ENCODE results near the gene SBK1.
A peak's percentile ranks its signal among the peaks of the same experiment; 100 is the strongest.

SBK1 gene

DNA sequence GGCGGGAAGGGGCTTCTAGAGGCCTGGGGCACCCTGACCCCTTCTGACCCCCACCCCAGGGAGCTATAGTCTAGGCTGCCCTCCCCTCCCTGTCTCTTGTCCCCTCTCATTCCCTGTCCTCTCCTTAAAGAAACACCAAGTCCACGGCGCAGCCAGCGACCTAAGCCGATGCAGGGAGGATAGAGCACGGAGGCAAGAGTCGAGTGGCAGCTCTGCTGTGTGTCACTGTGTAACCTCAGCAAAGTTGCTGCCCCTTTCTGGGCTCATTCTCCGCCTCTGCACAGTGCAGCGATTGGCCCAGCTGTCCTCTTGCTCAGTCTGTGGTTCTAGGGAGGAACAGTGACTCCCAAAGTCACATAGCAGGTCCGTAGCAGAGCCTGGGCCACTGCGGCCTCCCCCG is 36.5 kb upstream of the SBK1 start:
- Histone ChIP-seq H3K23ac (ENCODE audit: low read depth, low read length, poor library complexity) (no peak overlapping the region), H3K4me2 (ENCODE audit: insufficient read depth, low read length, poor library complexity, severe bottlenecking) (no peak overlapping the region), H3K27me3 (ENCODE audit: control insufficient read depth in 3 of 3, insufficient read depth in 3 of 3, low read depth in 1 of 3, low read length in 3 of 3) (peaks cover 0 to 55% (median 3%) of the 10 kb centered on the region in 3 experiments), H3K4me3 (ENCODE audit: low read length in 2 of 2) (no peak overlapping the region), H3K36me3 (replicated peaks in 1 of 2; ENCODE audit: control insufficient read depth in 2 of 2, insufficient read depth in 2 of 2, low read length in 2 of 2) (no peaks in the 10 kb centered on the region), H4K8ac (ENCODE audit: low read depth, low read length) (no peak overlapping the region), H3K79me1 (ENCODE audit: low read depth, low read length) (no peaks in the 10 kb centered on the region), H4K91ac (ENCODE audit: low read depth, low read length, poor library complexity) (no peak overlapping the region), H2BK12ac (ENCODE audit: low read length) (no peak overlapping the region), H3K4me1 (ENCODE audit: control insufficient read depth in 2 of 2, insufficient read depth in 1 of 2, low read depth in 1 of 2, low read length in 2 of 2) (peaks cover 4 to 14% of the 10 kb centered on the region in 2 donors), H2BK5ac (ENCODE audit: low read length) (no peak overlapping the region), H3K18ac (ENCODE audit: low read length) (no peak overlapping the region), H3K27ac (replicated peaks; ENCODE audit: low read length) (no peak overlapping the region), H2AFZ (ENCODE audit: low read length) (peak overlapping the region; percentile 33), H2AK5ac (ENCODE audit: low read depth, low read length) (no peak overlapping the region), H3K9me3 (replicated peaks in 1 of 2; ENCODE audit: control insufficient read depth in 2 of 2, insufficient read depth in 1 of 2, low read depth in 1 of 2, low read length in 2 of 2) (peaks cover 0 to 2% of the 10 kb centered on the region in 2 donors), H2BK15ac (ENCODE audit: low read length) (no peak overlapping the region), H2BK120ac (ENCODE audit: low read depth, low read length) (no peak overlapping the region), H3K9ac (ENCODE audit: low read depth, low read length, poor library complexity) (no peak overlapping the region), H3K14ac (ENCODE audit: low read length) (no peak overlapping the region), H3K4ac (ENCODE audit: low read length) (no peak overlapping the region)
- DNase-seq (ENCODE audit: low spot score) = no peak
- no CpG with 5 or more reads among the region's 12 CpGs for WGBS, 2 donors (ENCODE audit: extremely low coverage in 2 of 2, insufficient read length in 2 of 2, insufficient replicate concordance in 1 of 2)

DNA sequence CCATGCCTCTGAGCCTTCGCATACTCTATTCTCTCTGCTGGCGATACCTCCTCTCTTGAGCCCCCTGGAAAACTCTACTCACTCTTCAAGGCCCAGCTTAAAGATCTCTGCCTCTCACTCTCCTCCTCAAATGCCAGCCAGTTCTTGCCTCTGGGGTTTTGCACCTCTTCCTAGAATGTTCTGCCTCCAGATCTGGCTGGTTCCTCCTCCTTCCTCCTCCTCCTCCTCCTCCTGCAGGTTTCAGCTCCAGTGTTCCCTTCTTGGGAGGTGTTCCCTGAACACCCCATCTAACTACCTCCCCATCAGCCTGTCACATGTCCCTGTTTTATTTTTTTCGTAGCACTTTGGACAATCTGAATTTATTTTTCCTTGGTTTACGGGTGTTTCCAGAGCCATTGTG is 35.1 kb upstream of the SBK1 start:
- no CpG with 5 or more reads among the region's 4 CpGs for WGBS, 2 donors (ENCODE audit: extremely low coverage in 2 of 2, insufficient read length in 2 of 2, insufficient replicate concordance in 1 of 2)
- H3K14ac ChIP-seq (ENCODE audit: low read length) = no peak overlapping the region
- H2AFZ ChIP-seq (ENCODE audit: low read length) = no peak overlapping the region
- peaks cover 0 to 2% of the 10 kb centered on the region in 2 donors for H3K9me3 ChIP-seq (replicated peaks in 1 of 2; ENCODE audit: control insufficient read depth in 2 of 2, insufficient read depth in 1 of 2, low read depth in 1 of 2, low read length in 2 of 2)
- H3K27ac ChIP-seq (replicated peaks; ENCODE audit: low read length) = no peak overlapping the region
- no peak overlapping the region for H3K18ac ChIP-seq (ENCODE audit: low read length)
- no peak overlapping the region for H2BK5ac ChIP-seq (ENCODE audit: low read length)
- H3K4ac ChIP-seq (ENCODE audit: low read length) = no peak overlapping the region
- no peaks in the 10 kb centered on the region for H3K79me1 ChIP-seq (ENCODE audit: low read depth, low read length)
- H2BK120ac ChIP-seq (ENCODE audit: low read depth, low read length) = no peak overlapping the region
- H3K9ac ChIP-seq (ENCODE audit: low read depth, low read length, poor library complexity) = no peak overlapping the region
- no peak overlapping the region for H3K4me3 ChIP-seq (ENCODE audit: low read length in 2 of 2)
- H4K8ac ChIP-seq (ENCODE audit: low read depth, low read length) = no peak overlapping the region
- peaks cover 0 to 54% (median 3%) of the 10 kb centered on the region in 3 experiments for H3K27me3 ChIP-seq (ENCODE audit: control insufficient read depth in 3 of 3, insufficient read depth in 3 of 3, low read depth in 1 of 3, low read length in 3 of 3)
- H3K4me1 ChIP-seq (ENCODE audit: control insufficient read depth in 2 of 2, insufficient read depth in 1 of 2, low read depth in 1 of 2, low read length in 2 of 2) = peaks cover 8 to 16% of the 10 kb centered on the region in 2 donors
- H4K91ac ChIP-seq (ENCODE audit: low read depth, low read length, poor library complexity) = no peak overlapping the region
- no peak overlapping the region for H3K4me2 ChIP-seq (ENCODE audit: insufficient read depth, low read length, poor library complexity, severe bottlenecking)
- H3K36me3 ChIP-seq (replicated peaks in 1 of 2; ENCODE audit: control insufficient read depth in 2 of 2, insufficient read depth in 2 of 2, low read length in 2 of 2) = no peaks in the 10 kb centered on the region
- no peak overlapping the region for H2BK12ac ChIP-seq (ENCODE audit: low read length)
- no peak for DNase-seq (ENCODE audit: low spot score)
- H2BK15ac ChIP-seq (ENCODE audit: low read length) = no peak overlapping the region
- peak overlapping the region; percentile 77 for H3K23ac ChIP-seq (ENCODE audit: low read depth, low read length, poor library complexity)
- no peak overlapping the region for H2AK5ac ChIP-seq (ENCODE audit: low read depth, low read length)

DNA sequence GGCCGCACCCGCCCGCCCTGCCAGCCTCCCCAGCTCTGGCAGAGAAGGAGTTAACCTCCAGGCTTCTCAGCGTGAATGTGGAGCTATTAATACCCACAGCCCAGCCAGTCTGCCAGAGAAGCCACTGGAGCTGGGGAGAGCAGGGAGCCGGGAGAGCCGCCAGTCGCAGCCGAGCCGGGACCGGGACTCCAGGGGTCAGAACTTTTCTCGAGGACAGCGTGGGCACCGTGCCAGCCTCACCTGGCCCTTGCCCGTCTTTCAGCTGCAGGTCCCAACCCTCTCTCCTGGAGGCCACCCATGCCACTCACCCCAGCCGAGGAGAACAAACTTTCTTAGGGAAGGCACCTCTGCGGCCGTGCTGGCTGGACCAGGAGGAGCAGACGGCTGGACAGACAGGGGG is 33.8 kb upstream of the SBK1 start:
- no peak for DNase-seq (ENCODE audit: low spot score)

DNA sequence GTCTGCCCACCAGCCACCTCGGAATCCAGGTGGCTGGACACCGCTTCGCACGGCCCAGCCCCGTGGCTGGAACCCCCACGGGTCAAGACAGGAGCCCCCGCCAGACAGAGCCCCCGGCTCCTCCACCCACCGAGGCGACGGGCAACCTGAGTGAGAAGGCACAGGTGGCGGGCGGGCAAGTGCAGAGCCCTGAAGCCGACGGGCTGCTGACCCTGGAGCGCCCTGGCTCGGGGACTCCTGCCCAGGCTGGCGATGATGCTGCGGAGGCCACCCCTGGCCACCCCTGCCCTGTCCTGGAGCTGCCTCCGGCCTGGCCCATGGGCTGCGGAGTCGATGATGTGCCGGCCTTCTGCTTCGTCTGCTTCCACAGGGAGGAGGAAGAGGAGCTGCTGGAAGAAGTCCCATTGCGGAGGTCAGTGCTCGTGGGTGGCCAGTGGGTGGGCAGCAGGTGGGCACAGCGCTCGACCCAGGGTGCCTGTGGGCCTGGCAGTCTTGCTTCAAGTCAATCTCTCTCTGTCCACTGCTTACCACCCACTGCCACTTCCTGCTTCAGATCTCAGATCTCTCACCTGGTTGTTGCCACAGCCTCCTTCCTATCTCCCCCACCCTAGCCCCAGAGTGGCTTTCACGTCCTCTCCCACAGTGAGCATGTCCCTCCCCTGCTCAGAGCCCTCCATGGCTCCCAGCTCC is 33.1 kb upstream of the SBK1 start:
- Histone ChIP-seq H2BK5ac (ENCODE audit: low read length) (peak overlapping the region; percentile 83), H3K36me3 (replicated peaks in 1 of 2; ENCODE audit: control insufficient read depth in 2 of 2, insufficient read depth in 2 of 2, low read length in 2 of 2) (no peaks in the 10 kb centered on the region), H3K9me3 (replicated peaks in 1 of 2; ENCODE audit: control insufficient read depth in 2 of 2, insufficient read depth in 1 of 2, low read depth in 1 of 2, low read length in 2 of 2) (peaks cover 0 to 1% of the 10 kb centered on the region in 2 donors), H3K27ac (replicated peaks; ENCODE audit: low read length) (no peak overlapping the region), H2BK15ac (ENCODE audit: low read length) (peak overlapping the region; percentile 90), H3K79me1 (ENCODE audit: low read depth, low read length) (no peaks in the 10 kb centered on the region), H3K4me3 (ENCODE audit: low read length in 2 of 2) (no peak overlapping the region), H2BK12ac (ENCODE audit: low read length) (peak overlapping the region; percentile 68), H3K18ac (ENCODE audit: low read length) (peak overlapping the region; percentile 93), H3K4ac (ENCODE audit: low read length) (no peak overlapping the region), H3K27me3 (ENCODE audit: control insufficient read depth in 3 of 3, insufficient read depth in 3 of 3, low read depth in 1 of 3, low read length in 3 of 3) (peaks cover 0 to 50% (median 3%) of the 10 kb centered on the region in 3 experiments), H4K8ac (ENCODE audit: low read depth, low read length) (peak overlapping the region; percentile 77), H3K4me1 (ENCODE audit: control insufficient read depth in 2 of 2, insufficient read depth in 1 of 2, low read depth in 1 of 2, low read length in 2 of 2) (peaks cover 8 to 19% of the 10 kb centered on the region in 2 donors), H3K9ac (ENCODE audit: low read depth, low read length, poor library complexity) (peak overlapping the region; percentile 46), H2AK5ac (ENCODE audit: low read depth, low read length) (peak overlapping the region; percentile 1), H3K4me2 (ENCODE audit: insufficient read depth, low read length, poor library complexity, severe bottlenecking) (peak overlapping the region; percentile 35), H3K23ac (ENCODE audit: low read depth, low read length, poor library complexity) (peak overlapping the region; percentile 29), H2AFZ (ENCODE audit: low read length) (peak overlapping the region; percentile 72), H3K14ac (ENCODE audit: low read length) (no peak overlapping the region), H4K91ac (ENCODE audit: low read depth, low read length, poor library complexity) (no peak overlapping the region), H2BK120ac (ENCODE audit: low read depth, low read length) (peak overlapping the region; percentile 53)
- WGBS, 2 donors (ENCODE audit: extremely low coverage in 2 of 2, insufficient read length in 2 of 2, insufficient replicate concordance in 1 of 2) = no CpG with 5 or more reads among the region's 29 CpGs
- no peak for DNase-seq (ENCODE audit: low spot score)

More for the DNA sequence above, 33.8 kb upstream of the SBK1 start:
- Histone ChIP-seq H2BK12ac (ENCODE audit: low read length) (peak overlapping the region; percentile 68), H2AK5ac (ENCODE audit: low read depth, low read length) (peak overlapping the region; percentile 23), H3K27me3 (ENCODE audit: control insufficient read depth in 3 of 3, insufficient read depth in 3 of 3, low read depth in 1 of 3, low read length in 3 of 3) (peaks cover 0 to 50% (median 3%) of the 10 kb centered on the region in 3 experiments), H3K4me2 (ENCODE audit: insufficient read depth, low read length, poor library complexity, severe bottlenecking) (peak overlapping the region; percentile 35), H2BK15ac (ENCODE audit: low read length) (peak overlapping the region; percentile 90), H3K18ac (ENCODE audit: low read length) (peak overlapping the region; percentile 93), H3K36me3 (replicated peaks in 1 of 2; ENCODE audit: control insufficient read depth in 2 of 2, insufficient read depth in 2 of 2, low read length in 2 of 2) (no peaks in the 10 kb centered on the region), H2BK5ac (ENCODE audit: low read length) (peak overlapping the region; percentile 83), H3K4me3 (ENCODE audit: low read length in 2 of 2) (no peak overlapping the region), H2BK120ac (ENCODE audit: low read depth, low read length) (peak overlapping the region; percentile 53), H3K23ac (ENCODE audit: low read depth, low read length, poor library complexity) (peak overlapping the region; percentile 29), H3K4me1 (ENCODE audit: control insufficient read depth in 2 of 2, insufficient read depth in 1 of 2, low read depth in 1 of 2, low read length in 2 of 2) (peaks cover 8 to 19% of the 10 kb centered on the region in 2 donors), H3K9me3 (replicated peaks in 1 of 2; ENCODE audit: control insufficient read depth in 2 of 2, insufficient read depth in 1 of 2, low read depth in 1 of 2, low read length in 2 of 2) (peaks cover 0 to 1% of the 10 kb centered on the region in 2 donors), H4K91ac (ENCODE audit: low read depth, low read length, poor library complexity) (no peak overlapping the region), H2AFZ (ENCODE audit: low read length) (peak overlapping the region; percentile 72), H3K4ac (ENCODE audit: low read length) (no peak overlapping the region), H3K14ac (ENCODE audit: low read length) (no peak overlapping the region), H3K27ac (replicated peaks; ENCODE audit: low read length) (no peak overlapping the region), H3K9ac (ENCODE audit: low read depth, low read length, poor library complexity) (peak overlapping the region; percentile 83), H4K8ac (ENCODE audit: low read depth, low read length) (no peak overlapping the region), H3K79me1 (ENCODE audit: low read depth, low read length) (no peaks in the 10 kb centered on the region)
- WGBS, 2 donors (ENCODE audit: extremely low coverage in 2 of 2, insufficient read length in 2 of 2, insufficient replicate concordance in 1 of 2) = no CpG with 5 or more reads among the region's 18 CpGs

Data from neuronal stem cell (in vitro differentiated cells).